Measurements from ENCODE around the gene ATRAID.

Gene ATRAID

DNA sequence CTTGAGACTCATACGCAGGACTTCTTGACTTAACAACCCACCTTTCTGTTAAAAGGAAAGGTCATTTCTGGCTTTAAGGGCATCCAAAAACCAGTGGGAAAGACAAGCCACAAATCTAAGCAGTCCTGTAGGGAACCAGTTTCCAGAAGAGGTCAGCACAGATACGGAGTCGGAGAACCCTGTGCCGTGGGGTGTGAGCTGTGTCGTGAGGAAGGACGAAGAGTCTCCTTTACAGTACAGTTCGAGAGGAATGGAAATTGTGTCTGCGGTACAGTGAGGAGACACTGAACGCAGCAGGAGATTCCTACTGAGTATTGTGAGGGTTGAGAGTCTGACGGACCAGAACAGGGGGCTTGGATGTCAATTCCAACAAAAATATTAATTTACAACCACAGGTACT lies 33.3 kb downstream of the ATRAID start:
- H3K4me3 ChIP-seq (ENCODE audit: low read length): no peak overlapping the region
- H3K4me1 ChIP-seq (ENCODE audit: low read length): no peaks in the 10 kb centered on the region
- no peaks in the 10 kb centered on the region for H3K9me2 ChIP-seq (replicated peaks; ENCODE audit: insufficient read depth, low read length)
- 0 out of 2 replicates have a peak, but pooled peaks cover 5% of the 10 kb centered on the region for H3K36me3 ChIP-seq (replicated peaks; ENCODE audit: insufficient read depth, low read length)
- H3F3A ChIP-seq (ENCODE audit: insufficient read depth, low read length): no peaks in the 10 kb centered on the region
- TF ChIP-seq EZH2phosphoT487 (IDR thresholded peaks at IDR 0.05; ENCODE audit: low read length): no peak
- H3K79me2 ChIP-seq (ENCODE audit: low read length): no peaks in the 10 kb centered on the region
- H4K20me1 ChIP-seq (ENCODE audit: insufficient read depth, low read length): no peaks in the 10 kb centered on the region
- H3K4me2 ChIP-seq (ENCODE audit: low read depth, low read length): no peak overlapping the region
- H2AFZ ChIP-seq (ENCODE audit: low read length): no peak overlapping the region
- H3K27me3 ChIP-seq (replicated peaks; ENCODE audit: insufficient read depth, low read length): no peaks in the 10 kb centered on the region
- H3K27ac ChIP-seq (ENCODE audit: low read length): no peak overlapping the region
- H3K9ac ChIP-seq (ENCODE audit: low read length): no peak overlapping the region
- H3K9me3 ChIP-seq (replicated peaks; ENCODE audit: insufficient read depth, low read length): no peaks in the 10 kb centered on the region
- DNase-seq: no peak

DNA sequence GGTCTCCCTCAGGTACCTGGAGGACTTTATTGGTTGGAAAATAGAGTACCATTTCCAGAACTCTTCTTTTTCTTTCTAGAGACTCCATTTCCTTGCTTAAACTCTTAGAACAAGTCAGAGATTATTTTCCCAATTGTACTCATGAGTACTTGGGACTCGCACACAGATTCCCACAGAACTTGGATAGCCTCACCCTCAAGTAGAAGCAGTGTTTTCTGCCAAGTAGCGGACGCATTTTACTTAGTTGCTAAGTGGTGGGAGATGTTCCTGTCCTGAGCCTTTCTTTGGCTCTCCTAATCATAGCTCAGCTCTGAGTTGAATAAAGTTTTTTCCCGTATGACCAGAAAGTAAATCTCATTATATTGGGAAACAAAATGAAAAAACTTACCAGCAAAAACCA lies 33.8 kb downstream of the ATRAID start:
- no peaks in the 10 kb centered on the region for H3K4me1 ChIP-seq (ENCODE audit: low read length)
- H3K9me3 ChIP-seq (replicated peaks; ENCODE audit: insufficient read depth, low read length): no peaks in the 10 kb centered on the region
- H3F3A ChIP-seq (ENCODE audit: insufficient read depth, low read length): no peaks in the 10 kb centered on the region
- DNase-seq: no peak
- no peak overlapping the region for H3K4me3 ChIP-seq (ENCODE audit: low read length)
- no peaks in the 10 kb centered on the region for H3K27me3 ChIP-seq (replicated peaks; ENCODE audit: insufficient read depth, low read length)
- no peaks in the 10 kb centered on the region for H4K20me1 ChIP-seq (ENCODE audit: insufficient read depth, low read length)
- no peaks in the 10 kb centered on the region for H3K9me2 ChIP-seq (replicated peaks; ENCODE audit: insufficient read depth, low read length)
- 0 out of 2 replicates have a peak, but pooled peaks cover 5% of the 10 kb centered on the region for H3K36me3 ChIP-seq (replicated peaks; ENCODE audit: insufficient read depth, low read length)
- no peak overlapping the region for H2AFZ ChIP-seq (ENCODE audit: low read length)
- no peaks in the 10 kb centered on the region for H3K79me2 ChIP-seq (ENCODE audit: low read length)
- TF ChIP-seq EZH2phosphoT487 (IDR thresholded peaks at IDR 0.05; ENCODE audit: low read length) (no peak), EZH2 (optimal IDR thresholded peaks at IDR 0.05; ENCODE audit: low read depth, low read length) (no peak)
- TF ChIP-seq, protein P1, sequence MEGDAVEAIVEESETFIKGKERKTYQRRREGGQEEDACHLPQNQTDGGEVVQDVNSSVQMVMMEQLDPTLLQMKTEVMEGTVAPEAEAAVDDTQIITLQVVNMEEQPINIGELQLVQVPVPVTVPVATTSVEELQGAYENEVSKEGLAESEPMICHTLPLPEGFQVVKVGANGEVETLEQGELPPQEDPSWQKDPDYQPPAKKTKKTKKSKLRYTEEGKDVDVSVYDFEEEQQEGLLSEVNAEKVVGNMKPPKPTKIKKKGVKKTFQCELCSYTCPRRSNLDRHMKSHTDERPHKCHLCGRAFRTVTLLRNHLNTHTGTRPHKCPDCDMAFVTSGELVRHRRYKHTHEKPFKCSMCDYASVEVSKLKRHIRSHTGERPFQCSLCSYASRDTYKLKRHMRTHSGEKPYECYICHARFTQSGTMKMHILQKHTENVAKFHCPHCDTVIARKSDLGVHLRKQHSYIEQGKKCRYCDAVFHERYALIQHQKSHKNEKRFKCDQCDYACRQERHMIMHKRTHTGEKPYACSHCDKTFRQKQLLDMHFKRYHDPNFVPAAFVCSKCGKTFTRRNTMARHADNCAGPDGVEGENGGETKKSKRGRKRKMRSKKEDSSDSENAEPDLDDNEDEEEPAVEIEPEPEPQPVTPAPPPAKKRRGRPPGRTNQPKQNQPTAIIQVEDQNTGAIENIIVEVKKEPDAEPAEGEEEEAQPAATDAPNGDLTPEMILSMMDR (IDR thresholded peaks at IDR 0.05; ENCODE audit: low read length): no peak
- no peak overlapping the region for H3K9ac ChIP-seq (ENCODE audit: low read length)
- H3K27ac ChIP-seq (ENCODE audit: low read length): no peak overlapping the region
- no peak overlapping the region for H3K4me2 ChIP-seq (ENCODE audit: low read depth, low read length)

DNA sequence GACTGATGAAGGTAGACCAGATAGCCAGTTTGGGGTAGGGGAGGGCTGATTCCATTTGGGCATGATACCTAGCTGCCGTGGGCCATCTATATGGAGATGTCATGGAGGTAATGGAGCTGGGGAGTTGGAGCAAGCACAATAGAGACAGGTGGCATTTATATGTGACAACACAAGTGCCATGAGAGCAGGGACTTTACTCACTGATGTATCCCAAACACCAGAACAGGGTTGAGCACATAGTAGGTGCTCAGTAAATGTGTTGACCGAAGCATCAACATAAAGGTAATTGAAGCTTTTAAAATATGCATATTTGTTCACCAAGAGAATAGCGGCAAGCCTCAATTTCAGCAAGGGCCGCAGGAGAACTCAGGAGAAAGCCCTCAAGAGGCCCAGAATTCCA lies 36.1 kb downstream of the ATRAID start:
- no peak overlapping the region for H3K9ac ChIP-seq (ENCODE audit: low read length)
- H3K79me2 ChIP-seq (ENCODE audit: low read length): no peaks in the 10 kb centered on the region
- DNase-seq: no peak
- no peaks in the 10 kb centered on the region for H4K20me1 ChIP-seq (ENCODE audit: insufficient read depth, low read length)
- H3K4me2 ChIP-seq (ENCODE audit: low read depth, low read length): no peak overlapping the region
- no peak overlapping the region for H3K27ac ChIP-seq (ENCODE audit: low read length)
- no peaks in the 10 kb centered on the region for H3K9me3 ChIP-seq (replicated peaks; ENCODE audit: insufficient read depth, low read length)
- H3K27me3 ChIP-seq (replicated peaks; ENCODE audit: insufficient read depth, low read length): 0 out of 2 replicates have a peak, but pooled peaks cover 3% of the 10 kb centered on the region
- TF ChIP-seq EZH2 (optimal IDR thresholded peaks at IDR 0.05; ENCODE audit: low read depth, low read length) (no peak), EZH2phosphoT487 (IDR thresholded peaks at IDR 0.05; ENCODE audit: low read length) (no peak)
- TF ChIP-seq, protein P1 (IDR thresholded peaks at IDR 0.05; ENCODE audit: low read length): no peak
- H3K36me3 ChIP-seq (replicated peaks; ENCODE audit: insufficient read depth, low read length): 0 out of 2 replicates have a peak, but pooled peaks cover 4% of the 10 kb centered on the region
- no peaks in the 10 kb centered on the region for H3F3A ChIP-seq (ENCODE audit: insufficient read depth, low read length)
- no peaks in the 10 kb centered on the region for H3K9me2 ChIP-seq (replicated peaks; ENCODE audit: insufficient read depth, low read length)
- H3K4me1 ChIP-seq (ENCODE audit: low read length): no peaks in the 10 kb centered on the region
- H3K4me3 ChIP-seq (ENCODE audit: low read length): no peak overlapping the region
- H2AFZ ChIP-seq (ENCODE audit: low read length): no peak overlapping the region

DNA sequence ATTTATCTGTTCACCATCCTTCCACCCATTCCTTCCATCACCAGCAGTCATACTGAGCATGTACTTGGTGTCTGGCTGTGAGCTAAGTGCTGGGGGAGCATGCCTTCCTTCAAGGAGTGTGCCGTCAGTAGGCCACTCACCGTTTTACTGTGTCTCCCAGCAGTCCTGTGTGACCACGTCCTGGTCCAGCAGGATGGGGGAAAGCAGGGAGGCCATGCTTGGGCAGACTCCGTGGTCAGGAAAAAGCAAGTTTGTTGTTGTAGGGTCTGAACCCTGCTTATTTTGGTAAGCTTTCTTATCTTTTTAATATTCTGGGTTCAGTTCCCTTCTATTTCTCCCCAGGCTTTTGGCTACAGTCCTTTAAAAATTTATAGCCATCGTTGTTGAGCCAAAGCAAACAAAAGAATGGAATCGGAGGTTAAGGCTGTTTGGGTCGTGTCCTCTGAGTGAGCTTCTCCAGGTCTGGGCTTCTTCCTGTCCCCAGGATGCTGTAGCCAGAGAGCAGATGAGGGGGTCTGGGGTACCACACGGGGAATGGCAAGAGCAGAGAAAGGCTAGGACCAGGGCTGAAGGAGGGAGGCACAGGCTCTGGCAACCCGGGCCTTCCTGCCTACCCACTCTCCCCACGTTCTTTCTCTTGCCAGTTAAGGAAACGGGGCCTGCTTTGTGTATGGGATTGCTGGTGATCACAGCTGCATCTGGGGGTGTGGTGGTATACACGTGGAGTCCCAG lies 37.5 kb downstream of the ATRAID start:
- Histone ChIP-seq H3K79me2 (ENCODE audit: low read length) (no peaks in the 10 kb centered on the region), H3K9me2 (replicated peaks; ENCODE audit: insufficient read depth, low read length) (no peaks in the 10 kb centered on the region), H3K4me1 (ENCODE audit: low read length) (no peaks in the 10 kb centered on the region), H3K36me3 (replicated peaks; ENCODE audit: insufficient read depth, low read length) (no peaks in the 10 kb centered on the region), H3K27ac (ENCODE audit: low read length) (no peak overlapping the region), H3K27me3 (replicated peaks; ENCODE audit: insufficient read depth, low read length) (peaks cover 3% of the 10 kb centered on the region; the same call in 1 of the 2 replicates), H3F3A (ENCODE audit: insufficient read depth, low read length) (no peaks in the 10 kb centered on the region), H2AFZ (ENCODE audit: low read length) (no peak overlapping the region), H3K4me3 (ENCODE audit: low read length) (no peak overlapping the region), H3K9me3 (replicated peaks; ENCODE audit: insufficient read depth, low read length) (no peaks in the 10 kb centered on the region), H3K4me2 (ENCODE audit: low read depth, low read length) (no peak overlapping the region), H3K9ac (ENCODE audit: low read length) (no peak overlapping the region), H4K20me1 (ENCODE audit: insufficient read depth, low read length) (no peaks in the 10 kb centered on the region)
- DNase-seq: no peak
- TF ChIP-seq EZH2phosphoT487 (IDR thresholded peaks at IDR 0.05; ENCODE audit: low read length) (no peak), EZH2 (optimal IDR thresholded peaks at IDR 0.05; ENCODE audit: low read depth, low read length) (no peak)
- TF ChIP-seq, protein P1 (IDR thresholded peaks at IDR 0.05; ENCODE audit: low read length): no peak
